ENCODE results near the gene PLA2G5.

The PLA2G5 gene

DNA sequence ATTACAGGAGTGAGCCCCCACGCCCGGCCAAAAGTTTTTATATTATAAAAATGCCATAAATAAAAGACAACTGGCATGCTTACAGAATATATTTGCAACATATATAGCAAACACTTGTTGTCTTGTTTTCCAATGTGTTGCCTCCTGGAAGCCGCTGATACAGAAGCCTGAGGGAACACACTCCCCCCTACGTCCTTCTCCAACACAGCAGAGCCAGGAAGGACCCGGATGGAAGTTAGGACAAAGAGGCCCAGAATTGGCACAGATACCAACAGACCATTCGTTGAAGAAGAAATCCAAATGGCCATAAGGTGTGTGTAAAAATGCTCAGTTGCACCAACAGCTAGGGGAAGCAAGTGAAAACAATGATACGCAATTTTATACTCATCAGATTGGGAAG lies 1.3 kb upstream of the PLA2G5 start:
- no peak for DNase-seq (ENCODE audit: low spot score)

DNA sequence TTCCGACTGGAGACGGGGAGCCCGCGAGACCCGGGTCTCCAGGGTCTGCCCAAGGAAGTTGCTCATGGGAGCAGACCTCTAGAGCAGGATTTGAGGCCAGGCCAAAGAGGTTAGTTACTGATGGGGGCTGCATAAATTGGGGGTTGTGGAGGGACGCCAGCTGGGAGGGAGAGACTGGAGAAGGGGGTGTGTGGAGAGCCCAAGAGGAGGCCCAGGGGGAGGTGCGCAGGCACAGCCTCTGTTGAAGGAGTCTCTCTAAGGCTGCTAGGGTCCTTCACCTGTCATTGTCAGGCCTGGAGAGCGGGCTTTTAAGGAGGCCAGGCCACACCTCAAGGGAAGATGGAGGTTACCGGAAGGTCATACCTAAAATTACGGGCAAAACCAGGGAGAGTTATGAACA lies 363 bp downstream of the PLA2G5 start:
- no peak for DNase-seq (ENCODE audit: low spot score)

DNA sequence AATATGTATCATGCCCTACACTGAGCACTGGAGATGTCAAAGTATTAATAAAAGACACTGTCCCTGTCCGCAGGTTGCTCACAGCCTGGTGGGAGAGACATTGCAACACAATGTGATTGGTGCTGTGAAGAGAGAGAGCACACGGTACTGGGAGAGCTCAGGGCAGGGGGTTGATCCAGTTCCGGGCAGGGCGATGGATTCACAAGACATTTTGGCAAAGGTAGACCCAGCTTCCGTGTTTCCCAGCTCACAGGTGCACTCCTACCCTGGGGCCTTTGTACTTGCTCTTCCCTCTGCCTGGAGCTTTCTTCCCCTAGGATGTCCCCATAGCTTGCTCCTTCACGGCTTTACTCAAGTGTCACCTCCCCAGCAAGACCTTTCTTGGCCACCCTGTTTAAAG lies 1.4 kb downstream of the PLA2G5 start:
- no peak for DNase-seq (ENCODE audit: low spot score)

DNA sequence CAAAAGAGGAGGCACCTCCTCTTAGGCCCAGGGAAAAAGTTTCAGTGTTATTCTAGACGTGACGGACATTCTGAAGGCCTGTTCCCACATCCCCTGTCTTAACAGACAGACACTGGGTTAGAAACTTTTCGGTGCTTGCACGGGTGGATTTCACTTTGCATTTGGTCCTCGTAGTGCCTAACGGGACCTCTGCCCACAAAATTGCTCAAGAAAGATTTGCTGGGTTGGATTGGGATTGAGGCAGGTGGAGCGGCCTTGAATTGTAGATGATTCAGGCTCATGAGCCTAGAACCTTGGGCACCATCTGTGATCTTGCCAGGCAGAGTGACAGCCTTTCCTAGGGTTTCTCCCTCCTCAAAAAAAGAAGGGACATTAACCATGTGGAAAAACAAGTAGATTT lies 2.8 kb downstream of the PLA2G5 start:
- DNase-seq (ENCODE audit: low spot score) = no peak

DNA sequence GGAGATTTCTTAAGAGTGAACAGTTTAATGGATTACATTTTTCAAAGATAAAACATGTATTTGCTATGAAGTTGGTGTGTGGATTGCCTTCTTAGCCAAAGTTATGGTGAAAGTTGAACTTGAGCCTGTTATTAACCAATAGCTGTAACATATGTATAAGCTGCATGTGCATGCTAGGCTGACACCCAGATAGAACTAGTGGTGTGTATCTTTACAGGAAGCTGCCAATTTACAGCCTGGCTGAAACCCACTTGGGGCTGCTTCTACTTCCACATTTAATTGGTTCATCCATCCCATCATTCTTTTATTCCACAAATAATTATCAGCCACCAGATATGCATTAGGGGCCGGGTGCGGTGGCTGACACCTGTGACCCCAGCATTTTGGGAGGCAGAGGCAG lies 3.3 kb downstream of the PLA2G5 start:
- DNase-seq (ENCODE audit: low spot score) = no peak

DNA sequence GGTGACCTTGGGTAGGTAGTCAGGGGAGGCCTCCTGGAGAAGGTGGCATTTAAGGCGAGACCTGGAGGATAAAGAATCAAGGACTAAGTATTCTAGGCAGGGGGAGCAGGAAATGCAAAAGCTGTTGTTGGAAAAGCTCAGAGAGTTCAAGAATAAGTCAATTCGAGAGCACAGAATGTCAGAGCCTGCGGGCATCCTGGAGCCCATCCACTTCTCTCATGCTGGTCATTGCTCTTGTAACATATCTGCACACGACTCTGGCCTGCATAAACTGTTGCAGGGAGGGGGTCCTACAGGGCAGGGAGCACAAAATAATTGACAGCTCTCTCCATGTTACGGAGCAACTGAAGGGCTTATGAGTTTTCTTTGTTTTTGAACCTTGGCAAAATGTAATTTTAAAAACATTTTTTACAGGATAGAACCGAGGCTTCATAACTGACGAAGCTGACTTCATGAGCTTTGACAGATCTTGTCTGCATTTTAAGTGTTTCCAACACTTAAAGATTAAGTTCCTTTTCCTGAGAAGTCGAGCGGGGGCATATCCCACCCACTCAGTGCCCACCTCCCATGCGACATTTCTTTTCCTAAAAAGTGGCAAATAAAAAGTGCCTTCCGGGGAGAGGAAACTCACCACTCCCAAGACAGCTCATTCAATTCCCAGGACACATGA lies 4.2 kb downstream of the PLA2G5 start:
- DNase-seq (ENCODE audit: low spot score) = no peak

DNA sequence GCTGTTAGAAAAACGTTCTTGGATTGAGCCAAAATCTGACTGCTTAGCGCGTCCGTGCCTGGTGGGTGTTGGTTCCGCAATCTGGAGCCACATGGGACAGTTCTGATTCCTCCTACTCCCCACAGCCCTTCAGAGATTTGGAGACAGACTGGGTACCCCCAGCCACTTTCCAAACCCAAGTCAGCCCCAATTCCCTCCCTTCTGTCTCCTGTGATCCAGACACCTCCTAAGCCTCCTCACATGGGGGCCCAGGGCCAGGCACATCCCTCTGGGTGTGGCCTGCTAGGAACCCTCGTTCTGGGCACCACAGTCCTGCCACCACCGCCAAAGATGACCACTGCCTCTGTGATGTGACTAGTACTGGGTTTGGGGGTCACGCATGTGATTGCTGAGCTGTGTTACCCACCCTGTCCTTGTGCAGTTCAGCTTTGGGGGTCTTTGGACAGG lies 4.8 kb downstream of the PLA2G5 start:
- no peak for DNase-seq (ENCODE audit: low spot score)

DNA sequence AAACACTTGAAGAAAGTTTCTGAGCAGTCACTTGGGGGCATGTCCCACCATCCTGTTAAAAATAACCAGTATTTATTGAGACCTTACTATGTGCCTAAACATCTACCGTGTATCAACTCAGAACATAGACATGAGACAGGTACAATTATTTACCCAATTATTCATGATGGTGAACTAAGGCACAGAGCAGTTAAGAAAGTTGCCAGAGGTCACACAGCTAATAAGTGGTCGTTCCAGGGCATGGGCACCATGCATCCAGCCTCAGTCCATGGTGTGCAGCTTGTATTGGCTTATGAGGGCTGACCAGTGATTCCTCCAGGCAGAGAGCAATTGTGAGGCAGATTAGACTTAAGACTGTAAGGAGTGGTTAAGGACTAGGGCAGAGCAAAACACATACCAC lies 5.4 kb downstream of the PLA2G5 start:
- no peak for DNase-seq (ENCODE audit: low spot score)

DNA sequence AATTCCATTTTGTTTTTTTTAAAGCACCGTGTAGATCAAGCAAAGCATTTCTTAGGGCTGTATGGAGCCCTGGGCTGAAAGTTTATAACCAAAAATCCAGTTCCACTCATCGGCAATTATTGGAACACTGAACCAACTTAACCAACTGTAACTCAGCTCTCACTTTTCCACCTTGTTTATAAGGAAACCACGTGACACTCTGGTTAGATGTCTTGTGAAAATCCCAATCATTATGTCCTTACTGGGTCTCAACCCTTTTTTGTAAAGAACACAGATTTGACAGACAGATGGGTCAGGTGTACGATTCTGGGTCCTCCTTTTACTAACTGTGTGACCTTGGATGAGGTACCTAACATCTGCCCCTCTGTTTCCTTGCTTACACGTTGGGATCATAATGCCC lies 6.2 kb downstream of the PLA2G5 start:
- no peak for DNase-seq (ENCODE audit: low spot score)

DNA sequence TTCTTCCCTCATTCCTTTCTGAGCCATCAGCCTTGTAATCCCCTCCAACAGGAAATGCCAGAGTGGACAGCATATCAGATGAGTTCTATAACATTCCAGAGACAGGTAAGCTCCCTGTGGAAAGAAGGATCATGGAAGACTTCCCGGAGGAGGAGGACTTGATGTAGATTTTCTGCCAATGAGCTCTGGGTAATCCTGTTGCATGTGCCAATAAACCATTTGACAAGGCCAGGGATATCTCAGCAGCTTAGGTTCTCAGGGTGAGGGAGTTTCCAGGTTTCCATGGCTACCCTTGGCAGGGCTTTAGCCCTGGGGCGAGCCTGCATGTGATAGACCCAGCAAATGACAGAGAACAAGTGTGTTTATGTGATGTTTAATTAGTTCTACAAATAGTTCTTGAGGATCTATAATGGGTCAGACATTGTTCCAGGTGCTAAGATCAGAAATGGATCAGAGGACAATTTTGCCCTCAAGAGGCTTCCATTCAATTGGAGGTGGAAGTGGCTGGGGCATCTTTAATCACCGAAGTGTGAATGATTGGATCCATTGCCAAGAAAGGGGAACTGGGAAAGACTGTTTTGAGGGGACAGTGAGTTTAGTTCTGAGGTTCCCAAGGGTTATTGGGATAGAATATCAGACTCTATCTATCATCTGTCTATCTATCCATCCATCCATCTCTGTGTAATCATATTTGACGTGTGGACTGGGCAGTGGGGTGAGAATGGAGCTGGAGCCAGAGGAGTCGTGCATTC lies 6.9 kb downstream of the PLA2G5 start:
- DNase-seq (ENCODE audit: low spot score) = no peak

DNA sequence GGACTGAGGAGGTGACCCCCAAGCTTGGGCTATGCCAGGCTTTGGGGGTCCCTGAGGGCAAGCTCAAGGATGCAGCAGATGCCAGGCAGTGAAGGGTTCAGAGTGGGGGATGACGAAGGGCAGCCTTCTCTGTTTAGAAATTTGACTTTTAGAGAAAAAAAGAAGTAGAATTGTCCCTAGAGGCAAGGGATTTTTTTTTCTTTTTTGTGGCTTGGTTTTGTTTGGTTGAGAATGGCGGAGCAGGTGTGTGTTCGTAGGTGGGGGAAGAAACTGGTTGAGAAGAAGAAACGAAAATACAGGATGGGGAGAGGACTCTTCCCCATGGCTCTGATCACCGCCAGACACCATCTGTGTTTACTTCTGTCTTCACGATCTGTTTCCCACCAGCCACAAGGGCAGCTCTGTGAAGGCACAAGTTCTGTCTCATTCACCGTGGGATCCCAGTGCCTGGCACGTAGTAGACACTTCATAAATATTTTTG lies 8.2 kb downstream of the PLA2G5 start:
- DNase-seq (ENCODE audit: low spot score) = no peak

DNA sequence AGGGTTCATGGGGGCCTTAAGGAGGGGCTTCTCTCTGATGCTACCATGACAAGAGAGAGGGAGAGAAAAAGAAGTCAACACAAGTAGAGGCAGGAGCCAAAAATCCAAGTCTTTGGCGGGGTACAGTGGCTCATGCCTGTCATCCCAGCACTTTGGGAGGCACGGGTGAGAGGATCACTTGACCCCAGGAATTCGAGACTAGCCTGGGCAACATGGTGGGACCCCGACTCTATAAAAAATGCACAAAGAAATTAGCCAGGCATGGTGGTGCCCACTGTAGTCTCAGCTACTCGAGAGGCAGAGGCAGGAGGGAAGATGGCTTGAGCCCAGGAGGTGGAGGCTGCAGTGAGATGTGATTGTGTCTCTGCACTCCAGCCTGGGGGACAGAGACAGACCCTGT lies 8.7 kb downstream of the PLA2G5 start:
- no peak for DNase-seq (ENCODE audit: low spot score)

DNA sequence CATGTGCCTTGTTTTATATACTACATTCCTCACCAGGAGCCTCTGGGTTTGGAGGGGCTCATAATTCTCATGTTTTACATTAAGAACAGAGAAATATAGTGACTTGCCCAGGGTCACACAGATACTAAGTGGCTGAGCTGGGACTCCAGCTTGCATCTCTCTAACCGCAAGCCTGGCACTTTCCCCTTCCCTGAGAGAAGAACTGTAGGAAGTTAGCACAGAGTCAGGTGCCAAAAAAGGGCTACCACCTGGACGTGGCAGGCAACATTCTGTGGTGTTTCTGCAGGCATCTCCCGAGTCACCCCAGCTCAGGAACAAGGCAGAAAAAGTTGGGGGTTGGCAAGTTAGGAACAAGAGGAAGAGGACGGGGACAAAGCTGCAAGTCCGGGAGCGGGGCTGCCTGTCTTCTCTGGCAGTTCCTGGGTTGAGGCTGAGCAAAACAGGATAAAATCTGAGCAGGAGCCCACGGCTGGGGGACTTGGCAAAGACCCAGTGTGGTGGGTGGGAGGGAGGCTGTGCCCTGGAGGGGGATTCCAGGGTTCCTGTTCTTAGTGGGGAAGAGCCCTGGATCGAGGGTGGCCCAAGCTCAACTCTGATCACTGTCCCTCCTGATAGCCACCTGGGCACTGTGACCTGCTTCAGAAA lies 9.8 kb downstream of the PLA2G5 start:
- DNase-seq (ENCODE audit: low spot score) = no peak

DNA sequence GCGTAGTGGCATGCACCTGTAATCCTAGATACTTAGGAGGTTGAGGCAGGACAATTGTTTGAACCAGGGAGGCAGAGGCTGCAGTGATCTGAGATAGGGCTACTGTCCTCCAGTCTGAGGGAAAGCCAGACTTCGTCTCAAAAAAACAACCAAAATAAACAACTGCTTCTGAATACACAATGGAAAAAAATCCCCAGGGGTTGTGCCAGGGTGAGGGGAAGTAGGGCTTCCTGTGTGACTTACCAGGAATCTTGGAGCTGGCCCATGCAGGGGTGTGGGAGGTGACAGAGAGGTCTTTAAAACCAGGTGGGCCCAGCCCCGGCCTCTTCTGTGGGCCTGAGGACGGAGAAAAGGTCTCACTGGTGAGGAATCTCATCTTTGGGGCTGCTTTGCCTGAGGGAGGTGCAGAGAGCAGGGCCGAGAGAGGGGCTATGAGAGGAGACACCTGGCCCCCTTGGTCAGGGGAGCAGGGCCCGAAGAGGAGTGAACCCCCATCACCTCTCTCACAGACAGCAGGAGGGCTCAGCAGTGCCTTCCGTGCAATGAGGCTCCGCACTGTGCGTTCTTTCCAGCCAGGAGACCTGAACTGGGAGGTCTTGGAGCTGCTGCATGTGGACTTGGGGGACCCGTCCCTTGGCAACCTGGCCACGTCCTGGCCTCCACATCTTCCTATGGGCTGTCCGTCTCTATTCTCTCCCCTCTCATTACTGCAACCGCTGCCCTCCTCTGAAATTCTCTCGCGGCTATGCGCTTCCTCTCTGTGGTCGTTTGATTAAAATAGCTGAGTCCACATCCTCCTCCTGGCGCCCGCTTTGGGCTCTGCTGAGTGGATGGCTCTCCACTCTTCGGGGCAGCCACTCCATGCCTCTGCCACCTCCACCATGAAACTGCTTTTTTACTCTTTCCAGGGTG lies 10.7 kb downstream of the PLA2G5 start:
- no peak for DNase-seq (ENCODE audit: low spot score)

DNA sequence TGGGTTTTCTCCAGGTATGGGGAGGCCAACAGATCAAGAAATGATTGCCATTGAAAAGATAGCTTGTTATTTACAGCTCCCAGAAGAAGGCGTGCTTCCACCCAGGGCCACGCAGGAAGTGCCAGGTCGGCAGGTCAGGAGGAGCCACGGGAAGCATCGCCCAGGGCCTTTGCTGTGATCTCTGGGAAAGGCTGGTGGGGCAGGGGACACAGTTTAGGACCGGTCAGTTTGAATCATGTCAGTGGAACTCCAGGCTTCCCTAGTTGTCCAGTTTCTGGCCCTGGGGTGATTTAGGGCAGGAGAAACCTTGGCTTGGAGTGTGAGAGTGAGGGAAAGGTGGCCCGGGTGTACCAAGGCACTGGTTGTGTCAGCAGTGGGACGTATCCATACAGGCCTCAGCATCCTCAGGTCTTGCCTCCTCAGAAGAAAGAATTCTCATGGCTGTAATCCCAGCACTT lies 11.4 kb downstream of the PLA2G5 start:
- DNase-seq (ENCODE audit: low spot score) = no peak

DNA sequence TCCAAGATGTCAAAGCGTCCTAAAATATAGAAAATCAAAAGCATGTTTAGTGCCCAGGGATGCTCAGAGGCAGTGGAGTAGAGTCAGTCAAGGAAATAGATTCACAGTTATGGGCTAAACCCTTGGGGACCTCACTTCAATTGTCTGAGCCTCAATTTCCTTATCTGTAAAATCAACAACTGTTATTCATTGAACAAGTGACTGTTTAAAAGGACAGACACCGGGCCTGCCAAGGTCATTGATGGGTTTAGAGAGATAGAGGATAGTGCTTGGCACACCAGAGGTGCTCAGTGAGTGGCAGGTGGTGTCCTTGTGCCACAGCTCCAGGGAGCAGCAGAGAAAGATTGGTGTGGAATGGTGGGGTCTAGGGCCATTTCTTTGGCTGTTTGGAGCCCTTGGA lies 12.8 kb downstream of the PLA2G5 start:
- DNase-seq (ENCODE audit: low spot score) = no peak

DNA sequence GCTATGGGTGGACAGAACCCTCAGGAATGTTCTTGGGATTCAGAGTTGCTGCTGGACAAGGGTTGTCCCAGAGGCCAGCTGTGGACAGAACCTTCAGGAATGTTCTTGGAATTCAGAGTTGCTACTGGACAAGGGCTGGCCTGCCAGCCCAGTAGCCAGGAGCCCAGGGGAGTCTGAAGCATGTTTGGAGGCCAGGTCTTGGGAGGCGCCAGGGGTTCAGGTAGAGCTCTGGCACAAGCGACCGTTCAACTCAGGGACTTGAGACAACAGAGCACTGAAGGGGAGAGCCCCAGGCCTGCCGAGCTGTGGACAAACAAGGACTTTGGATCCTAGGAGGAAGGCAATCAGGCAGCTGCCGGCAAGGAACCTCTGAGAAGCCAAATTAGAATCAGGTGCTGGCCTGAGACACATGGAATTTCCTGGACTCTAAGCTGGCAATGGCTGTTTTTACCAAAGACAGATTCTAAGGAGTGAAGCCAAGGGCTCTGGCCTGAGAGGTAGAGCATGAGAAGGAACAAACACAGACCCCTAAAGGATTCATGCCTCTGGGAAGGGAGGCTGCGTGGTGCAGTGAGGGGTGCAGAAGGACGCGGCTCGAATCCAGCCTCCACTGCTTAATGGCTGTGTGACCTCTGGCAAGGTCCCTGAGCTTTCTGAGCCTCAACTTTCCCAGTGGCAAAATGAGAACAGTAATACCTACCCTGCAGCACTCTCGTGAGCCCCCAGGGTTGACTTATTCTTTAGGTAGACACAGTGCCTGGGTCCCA lies 13.4 kb downstream of the PLA2G5 start:
- no peak for DNase-seq (ENCODE audit: low spot score)

DNA sequence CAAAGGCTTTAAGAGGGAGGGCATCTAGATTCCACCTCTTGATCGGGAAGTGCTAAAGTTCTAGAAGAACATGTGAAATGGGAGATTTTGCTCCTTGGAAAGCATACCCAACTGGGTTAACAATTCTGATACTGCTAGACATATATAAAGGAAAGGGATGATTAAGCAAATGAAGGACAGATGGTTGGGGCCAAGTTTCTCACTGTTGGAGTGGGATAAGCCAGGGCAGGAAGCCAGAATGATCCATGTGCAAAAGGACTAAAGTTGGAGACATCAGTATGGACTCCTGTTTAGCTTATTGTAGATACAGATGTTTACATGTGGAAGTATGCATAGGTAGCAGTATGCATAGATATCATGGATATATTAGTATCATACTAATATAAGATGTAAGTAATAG lies 16.8 kb downstream of the PLA2G5 start:
- DNase-seq (ENCODE audit: low spot score) = no peak

DNA sequence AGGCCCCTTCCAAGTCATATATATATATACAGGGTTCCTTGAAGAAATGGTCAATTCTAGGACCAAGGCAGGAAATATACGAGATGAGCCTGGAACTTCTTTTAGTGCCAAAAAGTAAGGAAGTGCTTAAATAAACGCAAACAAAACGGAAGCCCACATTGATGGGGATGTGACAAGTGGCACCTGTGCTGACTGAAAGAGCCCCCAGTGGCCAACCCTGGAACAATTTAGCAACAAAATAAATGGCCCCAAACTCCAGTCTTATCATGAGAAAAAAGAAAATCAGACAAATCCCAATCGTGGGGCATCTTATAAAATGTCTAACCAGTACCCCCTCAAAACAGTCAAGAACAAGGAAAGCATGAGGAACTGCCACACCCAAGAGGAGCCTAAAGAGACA lies 17.7 kb downstream of the PLA2G5 start:
- DNase-seq (ENCODE audit: low spot score) = no peak

DNA sequence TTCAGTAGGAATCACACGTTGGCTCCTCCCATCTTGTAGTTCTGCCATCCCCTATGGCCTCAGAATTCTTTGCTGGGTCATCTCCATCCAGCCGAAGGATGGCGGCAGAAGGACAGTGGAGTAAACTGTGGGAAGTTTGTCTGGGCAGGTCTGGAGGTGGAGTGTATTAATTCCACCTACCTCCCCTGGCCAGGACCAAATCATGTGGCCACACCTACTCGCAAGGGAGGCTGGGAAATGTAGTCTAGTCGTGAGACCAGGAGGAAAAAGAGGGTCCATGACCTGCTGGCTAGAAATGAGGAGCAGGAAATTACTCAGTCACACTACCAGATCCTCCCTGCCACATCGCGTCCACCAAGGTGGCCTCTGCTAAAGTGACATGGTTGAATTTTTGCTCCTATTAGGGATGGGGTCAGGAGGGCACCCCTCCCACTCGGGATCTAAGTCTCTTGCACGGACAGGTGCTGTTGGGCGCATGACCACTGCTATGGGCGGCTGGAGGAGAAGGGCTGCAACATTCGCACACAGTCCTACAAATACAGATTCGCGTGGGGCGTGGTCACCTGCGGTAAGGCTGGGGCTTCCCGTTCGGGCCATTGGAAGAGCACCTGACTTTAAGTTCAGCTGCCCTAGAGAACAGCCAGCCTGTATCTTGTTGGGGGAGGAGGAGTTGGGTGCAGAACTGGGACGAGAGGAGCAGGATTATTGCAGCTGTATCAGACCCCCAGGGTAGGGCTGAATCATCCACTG lies 19.5 kb downstream of the PLA2G5 start:
- DNase-seq (ENCODE audit: low spot score) = no peak

DNA sequence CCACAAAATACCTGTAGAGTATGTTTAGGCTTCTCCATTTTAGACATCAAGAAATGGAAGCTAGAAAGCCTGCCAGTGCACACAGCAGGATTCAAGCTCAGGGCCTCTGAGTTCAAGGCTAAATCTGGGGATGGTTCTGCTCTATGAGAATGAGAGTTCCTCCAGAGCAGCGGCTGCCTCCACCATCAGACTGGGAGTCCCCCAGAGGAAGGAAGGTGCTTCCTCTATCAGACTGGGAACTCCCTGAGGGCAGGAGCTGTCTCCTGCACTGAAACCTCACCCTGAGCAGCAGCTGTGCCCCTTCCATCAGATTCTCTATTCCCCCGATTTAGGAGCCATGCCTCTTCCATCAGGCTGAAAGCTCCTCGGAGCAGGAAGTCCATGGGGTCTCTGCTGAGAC lies 20.1 kb downstream of the PLA2G5 start:
- DNase-seq (ENCODE audit: low spot score) = no peak

All from hematopoietic multipotent progenitor cell treated with erythropoietin and hydrocortisone succinate and interleukin-3 and kit ligand, for 17 days (in vitro differentiated cells).